ENCODE results near the gene POU2F1.

Gene POU2F1

GRCh38 chr1:167367705-167368104 lies 147.0 kb downstream of the POU2F1 start:
- no peak for DNase-seq (ENCODE audit: low spot score)

DNA sequence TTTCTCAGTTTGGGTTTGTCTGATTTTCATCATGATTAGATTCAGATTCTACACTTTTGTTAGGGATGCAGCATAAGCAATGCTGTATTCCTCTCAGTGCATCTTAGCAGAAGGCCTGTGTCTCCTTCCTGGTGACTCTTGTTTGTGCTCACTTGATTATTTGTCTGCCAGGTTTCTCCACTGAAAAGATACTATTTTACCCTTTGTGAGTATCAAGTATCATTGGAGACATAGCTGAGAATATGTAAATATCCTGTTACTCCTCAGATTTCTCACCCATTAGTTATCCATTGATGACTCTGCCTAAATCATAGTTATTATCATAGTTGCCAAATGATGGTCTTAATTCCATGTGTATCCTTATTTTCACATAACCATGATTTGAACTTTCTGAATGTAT lies 148.5 kb downstream of the POU2F1 start:
- DNase-seq (ENCODE audit: low spot score) = no peak

DNA sequence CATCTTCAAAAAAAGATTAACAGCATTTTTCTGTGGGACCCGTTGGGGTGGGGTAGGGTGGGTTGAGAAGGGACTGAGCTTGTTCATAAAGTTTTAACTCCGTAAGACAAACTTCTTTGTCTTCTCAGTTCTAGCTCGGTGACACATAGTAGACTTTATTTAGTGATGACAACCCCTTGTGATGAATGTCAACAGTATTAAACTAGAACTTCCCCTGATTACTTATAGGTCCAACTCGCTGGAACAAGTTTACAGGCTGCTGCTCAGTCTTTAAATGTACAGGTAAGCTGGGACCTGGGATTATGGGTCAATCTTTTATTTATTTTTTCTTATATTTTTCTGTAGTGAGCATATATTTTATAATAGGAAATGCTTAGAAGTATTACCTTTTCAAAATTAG lies 149.2 kb downstream of the POU2F1 start:
- no peak for DNase-seq (ENCODE audit: low spot score)

- DNase-seq (ENCODE audit: low spot score) = no peak
Observed at GRCh38 chr1:167371030-167371429, 150.3 kb downstream of the POU2F1 start.

DNA sequence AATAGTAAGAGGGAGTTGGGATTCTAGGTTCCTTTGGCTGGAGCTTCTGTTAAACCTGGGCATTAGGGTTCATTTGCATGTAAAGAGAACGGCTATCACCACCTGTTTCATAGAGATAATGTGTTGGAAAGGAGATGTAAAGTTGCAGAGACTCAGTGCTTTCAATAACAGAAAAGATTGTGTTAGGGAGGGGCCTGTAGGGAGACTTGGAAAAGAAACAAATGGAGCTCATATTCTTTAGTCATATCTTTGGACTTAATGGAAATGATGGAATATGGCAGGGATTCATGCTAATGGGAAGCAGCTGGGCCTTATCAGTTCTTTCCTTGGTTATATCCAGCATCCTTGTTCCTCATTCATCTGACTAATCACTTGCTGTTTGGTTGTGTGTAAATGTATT lies 152.7 kb downstream of the POU2F1 start:
- no peak for DNase-seq (ENCODE audit: low spot score)

DNA sequence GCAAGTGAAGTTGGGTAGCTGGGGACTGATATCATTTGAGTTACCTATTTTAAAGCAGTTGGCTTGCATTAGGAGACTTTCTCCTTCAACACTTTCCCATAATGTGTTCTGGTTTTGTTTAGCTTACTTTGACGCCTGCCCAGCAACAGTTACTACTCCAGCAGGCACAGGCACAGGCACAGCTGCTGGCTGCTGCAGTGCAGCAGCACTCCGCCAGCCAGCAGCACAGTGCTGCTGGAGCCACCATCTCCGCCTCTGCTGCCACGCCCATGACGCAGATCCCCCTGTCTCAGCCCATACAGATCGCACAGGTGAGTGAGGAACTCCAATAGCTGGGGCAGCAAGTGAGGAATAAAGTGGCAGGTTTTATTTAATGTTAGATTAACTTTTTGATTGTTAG lies 153.3 kb downstream of the POU2F1 start:
- DNase-seq (ENCODE audit: low spot score) = no peak

- DNase-seq (ENCODE audit: low spot score) = no peak
Observed at GRCh38 chr1:167375949-167376348, 155.3 kb downstream of the POU2F1 start.

DNA sequence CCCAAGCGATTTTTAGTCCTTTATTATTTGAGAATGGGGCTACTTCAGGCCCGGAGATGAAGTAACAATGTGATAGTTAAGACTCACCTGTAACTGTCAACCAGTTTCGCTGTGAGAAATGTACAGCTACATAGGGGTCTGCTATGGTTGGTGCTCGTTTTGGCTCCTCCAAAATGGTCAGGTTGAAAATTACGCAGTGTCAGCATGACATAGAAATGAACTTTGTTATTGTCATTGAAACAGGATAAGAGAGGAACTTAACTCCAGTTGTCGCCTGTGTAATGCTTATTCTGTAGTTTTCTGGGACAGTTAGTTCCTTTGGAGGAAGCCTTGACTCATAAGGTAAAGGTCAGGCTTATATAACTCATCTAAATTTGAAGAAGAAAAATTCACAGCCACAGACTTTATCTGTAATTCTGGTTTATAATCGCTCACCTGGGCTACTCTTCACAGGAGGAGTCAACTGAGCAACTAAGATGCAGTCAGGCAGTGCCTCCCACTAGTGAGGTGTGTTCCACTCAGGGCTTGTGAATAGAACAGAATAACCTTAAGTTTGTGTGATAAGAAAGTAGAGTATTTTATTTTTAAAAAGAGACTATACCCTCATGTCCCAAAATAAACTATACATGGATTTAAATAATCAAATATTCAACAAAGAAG lies 166.7 kb downstream of the POU2F1 start:
- DNase-seq (ENCODE audit: low spot score) = no peak

GRCh38 chr1:167388976-167389375 lies 168.3 kb downstream of the POU2F1 start:
- no peak for DNase-seq (ENCODE audit: low spot score)

GRCh38 chr1:167392200-167392696 lies 171.6 kb downstream of the POU2F1 start:
- no peak for DNase-seq (ENCODE audit: low spot score)

GRCh38 chr1:167400359-167400953 lies 179.8 kb downstream of the POU2F1 start:
- no peak for DNase-seq (ENCODE audit: low spot score)

DNA sequence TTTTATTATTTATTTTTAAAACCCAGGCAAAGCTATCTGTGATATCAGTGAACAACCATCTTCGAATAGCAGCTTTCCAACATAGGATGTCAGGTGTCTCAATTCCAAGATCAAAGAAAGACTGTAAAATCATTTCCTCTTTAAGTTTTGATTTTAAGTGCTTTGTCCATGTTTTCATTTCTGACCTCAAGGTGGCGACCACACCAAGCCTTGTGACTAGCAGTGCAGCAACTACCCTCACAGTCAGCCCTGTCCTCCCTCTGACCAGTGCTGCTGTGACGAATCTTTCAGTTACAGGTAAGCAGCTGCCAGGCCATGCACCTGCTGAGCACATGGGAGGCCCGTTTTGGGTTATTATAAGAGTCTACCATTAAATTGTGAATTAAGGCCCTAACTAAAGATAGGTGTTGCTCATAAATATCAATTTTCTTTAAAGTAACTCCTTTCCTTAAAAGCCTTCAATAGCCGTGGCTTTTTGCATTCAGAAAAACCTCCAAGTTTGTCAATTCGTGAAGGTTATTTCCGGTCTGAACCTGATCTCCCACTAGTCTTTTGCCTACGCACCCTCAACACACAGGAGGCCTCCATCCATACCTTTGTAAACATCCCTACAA lies 180.7 kb downstream of the POU2F1 start:
- no peak for DNase-seq (ENCODE audit: low spot score)

DNA sequence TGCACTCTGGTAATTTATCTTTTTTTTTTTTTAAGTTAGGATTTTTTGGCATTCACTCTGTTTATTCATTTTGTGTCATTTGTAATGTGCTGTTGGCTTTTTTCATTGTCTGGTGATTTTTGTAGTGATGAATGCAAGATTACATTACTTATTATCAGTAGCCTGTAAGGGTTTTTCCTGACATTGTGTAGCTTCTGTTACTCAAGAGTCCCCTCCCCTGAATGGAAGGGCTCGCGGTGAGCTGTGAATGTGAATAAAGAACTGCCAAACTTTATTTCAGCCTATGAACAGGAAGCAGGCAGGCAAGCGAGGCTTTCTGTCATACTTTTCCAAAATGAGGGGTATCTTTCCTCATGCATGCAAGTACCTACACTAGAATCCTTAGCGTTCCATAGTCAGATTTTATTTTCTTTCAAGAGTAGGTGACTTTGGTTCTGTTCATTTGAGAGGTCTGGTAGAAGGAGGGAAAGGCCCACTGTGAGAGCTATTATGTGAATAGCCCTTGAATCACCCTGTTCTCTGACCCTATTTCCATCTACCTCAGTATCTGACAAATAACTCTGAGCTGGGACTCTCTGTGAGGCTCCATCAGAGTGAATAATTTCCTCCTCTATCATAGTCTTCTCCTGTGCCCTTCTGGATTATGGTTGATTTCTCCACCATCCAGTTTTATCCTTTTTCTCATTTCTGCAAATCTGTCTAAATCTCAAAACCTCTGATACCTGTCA lies 183.6 kb downstream of the POU2F1 start:
- DNase-seq (ENCODE audit: low spot score) = no peak

DNA sequence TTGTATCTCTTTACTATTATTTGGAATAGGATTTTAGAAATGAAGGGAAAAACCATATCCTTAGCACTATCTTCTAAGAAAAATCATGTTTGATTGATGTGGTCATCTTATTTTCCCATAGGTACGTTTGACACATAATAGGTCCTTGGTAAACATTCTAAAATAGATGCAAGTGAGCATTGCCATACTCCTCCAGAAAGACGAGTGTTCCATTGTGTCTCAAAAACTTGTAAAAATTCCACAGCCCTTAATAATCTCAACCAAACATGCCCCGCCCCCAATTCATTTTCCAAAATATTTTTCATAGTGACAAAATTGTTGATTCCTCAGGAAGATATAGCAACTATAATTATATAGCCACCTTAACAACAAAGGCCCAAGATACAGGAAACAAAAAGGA lies 184.2 kb downstream of the POU2F1 start:
- DNase-seq (ENCODE audit: low spot score) = no peak

DNA sequence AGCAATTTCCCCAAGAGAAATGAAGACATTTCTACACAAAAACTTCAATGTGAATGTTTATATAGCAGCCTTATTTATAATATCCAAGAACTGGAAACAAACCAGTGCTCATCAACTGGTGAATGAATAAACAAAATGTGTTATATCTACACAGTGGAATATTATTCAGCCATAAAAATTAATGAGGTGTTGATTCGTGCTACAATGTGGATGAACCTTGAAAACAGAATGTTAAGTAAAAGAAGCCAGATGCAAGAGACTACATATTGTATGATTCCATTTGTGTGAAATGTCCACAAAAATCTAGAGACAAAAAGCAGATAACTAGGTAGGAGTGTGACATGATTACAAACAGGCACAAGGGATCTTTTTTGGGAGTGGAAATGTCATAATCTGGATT lies 187.7 kb downstream of the POU2F1 start:
- no peak for DNase-seq (ENCODE audit: low spot score)

GRCh38 chr1:167409183-167409582 lies 188.5 kb downstream of the POU2F1 start:
- no peak for DNase-seq (ENCODE audit: low spot score)

DNA sequence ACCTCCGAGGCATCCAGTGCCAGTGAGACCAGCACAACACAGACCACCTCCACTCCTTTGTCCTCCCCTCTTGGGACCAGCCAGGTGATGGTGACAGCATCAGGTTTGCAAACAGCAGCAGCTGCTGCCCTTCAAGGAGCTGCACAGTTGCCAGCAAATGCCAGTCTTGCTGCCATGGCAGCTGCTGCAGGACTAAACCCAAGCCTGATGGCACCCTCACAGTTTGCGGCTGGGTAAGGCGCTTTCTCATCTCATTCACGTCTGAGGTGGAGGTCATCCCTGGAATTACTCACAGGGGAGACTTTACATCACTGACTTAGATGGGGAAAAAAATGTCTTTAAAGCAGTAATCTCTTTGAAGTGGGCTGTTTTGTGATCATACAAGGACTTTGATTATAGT lies 191.4 kb downstream of the POU2F1 start:
- no peak for DNase-seq (ENCODE audit: low spot score)

DNA sequence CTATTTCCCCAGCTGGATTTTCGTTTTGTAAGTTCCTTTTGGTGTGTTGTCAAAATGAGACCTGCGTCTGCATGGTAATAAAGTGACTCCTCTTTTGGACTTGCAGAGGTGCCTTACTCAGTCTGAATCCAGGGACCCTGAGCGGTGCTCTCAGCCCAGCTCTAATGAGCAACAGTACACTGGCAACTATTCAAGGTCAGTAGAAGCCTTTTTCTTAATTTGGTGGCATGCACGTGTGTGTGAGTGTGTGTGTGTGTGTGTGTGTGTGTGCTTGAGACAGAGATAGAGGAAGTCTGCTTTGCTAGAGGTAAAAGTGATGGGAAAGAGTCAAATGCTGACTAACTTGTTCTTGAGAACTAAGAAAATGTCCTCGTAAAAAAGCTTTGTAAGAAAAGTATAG lies 192.2 kb downstream of the POU2F1 start:
- no peak for DNase-seq (ENCODE audit: low spot score)

DNA sequence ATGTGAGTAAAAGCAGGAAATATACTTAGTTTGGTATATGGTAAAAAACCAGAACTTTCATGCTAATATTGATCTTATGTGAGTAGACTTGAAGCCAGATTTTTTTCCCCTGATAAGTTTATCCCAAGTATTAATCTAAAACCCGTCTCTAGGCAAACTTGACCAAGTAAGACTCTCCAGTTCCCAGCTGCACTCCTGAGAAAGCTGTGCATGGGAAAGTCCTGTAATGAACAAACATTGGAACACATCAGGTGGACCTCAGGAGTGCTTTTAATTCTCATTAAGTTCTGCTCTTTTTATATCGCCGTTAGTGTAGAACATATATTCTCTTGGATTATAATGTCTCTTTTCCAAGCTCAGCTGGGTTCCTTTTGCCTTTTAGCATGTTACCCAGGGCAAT lies 192.6 kb downstream of the POU2F1 start:
- no peak for DNase-seq (ENCODE audit: low spot score)

DNA sequence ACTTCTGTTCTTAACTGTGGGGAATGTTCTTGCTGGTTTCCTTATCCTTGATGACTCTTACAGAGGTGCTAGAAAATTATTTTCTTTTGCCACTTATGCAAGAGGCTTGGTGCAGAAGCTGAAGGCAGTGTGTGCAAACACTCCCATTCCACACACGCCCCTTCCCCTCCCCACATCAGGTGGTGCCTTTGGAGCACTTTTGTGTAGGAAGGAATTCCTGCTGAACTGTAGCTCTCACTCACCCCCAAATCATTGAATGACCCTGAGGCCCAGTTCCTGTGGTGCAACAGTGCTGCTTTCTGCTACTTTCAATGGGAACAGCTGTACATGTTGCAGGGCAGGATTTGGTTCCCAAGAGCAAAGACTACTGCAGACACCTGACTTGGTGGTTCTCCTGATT lies 195.8 kb downstream of the POU2F1 start:
- DNase-seq (ENCODE audit: low spot score) = no peak

DNA sequence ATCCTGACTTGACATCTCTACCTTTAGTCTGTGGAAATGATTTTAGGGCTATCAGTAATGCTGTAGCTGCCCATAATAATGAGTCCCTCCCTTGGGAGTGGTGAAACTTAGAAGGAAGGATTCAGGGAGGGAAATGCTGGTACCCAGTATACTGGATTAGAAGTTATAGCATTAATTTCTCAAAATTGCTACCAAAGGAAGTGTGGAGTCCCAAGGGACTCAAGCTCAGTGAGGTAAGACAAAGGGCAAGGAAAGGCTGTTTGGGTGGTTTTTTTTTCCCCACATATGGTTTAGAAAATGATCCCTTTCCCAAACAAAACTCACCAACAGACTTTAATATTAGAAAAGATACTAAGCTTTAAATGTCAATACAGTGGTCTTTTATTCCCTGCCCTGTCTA lies 197.7 kb downstream of the POU2F1 start:
- no peak for DNase-seq (ENCODE audit: low spot score)

GRCh38 chr1:167419245-167419644 lies 198.6 kb downstream of the POU2F1 start:
- DNase-seq (ENCODE audit: low spot score) = no peak

DNA sequence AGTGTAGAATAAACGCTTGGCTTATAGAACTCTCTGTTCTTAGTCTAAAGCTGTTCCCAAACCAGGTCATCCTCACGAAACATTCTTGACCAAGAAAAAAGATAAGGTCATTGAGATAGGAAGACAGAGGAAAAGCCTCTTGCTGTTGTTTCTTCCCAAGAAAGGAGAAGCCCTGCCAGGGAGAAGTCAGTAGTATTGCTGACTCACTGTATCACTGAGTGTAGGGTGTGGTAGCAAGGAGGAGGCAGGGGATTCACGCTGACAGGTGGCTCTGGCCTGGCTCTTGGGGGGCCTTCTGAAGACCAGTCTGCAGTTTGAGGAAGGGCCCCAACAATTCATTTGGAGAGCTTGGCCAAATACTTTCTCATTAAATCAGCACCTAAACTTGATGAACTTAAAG lies 199.8 kb downstream of the POU2F1 start:
- DNase-seq (ENCODE audit: low spot score) = no peak
